ENCODE results near the gene FBXO8. TPM values are rescaled to one million over a fixed set of nuclear protein-coding genes. Genes with fewer than 3 reads are reported as not detected.

FBXO8 gene
- total RNA-seq, 1 donor from 2014 or later: 18.9 TPM

- Mint-ChIP-seq H3K36me3 (ENCODE audit: low read depth) (no peaks in the 10 kb centered on the region), H3K4me3 (ENCODE audit: unreplicated experiment) (no peak overlapping the region), H3K9me3 (ENCODE audit: low read depth) (peaks cover 5% of the 10 kb centered on the region), H3K4me1 (ENCODE audit: low read depth) (no peaks in the 10 kb centered on the region), H3K27me3 (ENCODE audit: low read depth) (peaks cover 53% of the 10 kb centered on the region), H3K27ac (ENCODE audit: unreplicated experiment) (no peak overlapping the region)
- DNase-seq (ENCODE audit: low spot score): no peak
- TF ChIP-seq, protein P1, sequence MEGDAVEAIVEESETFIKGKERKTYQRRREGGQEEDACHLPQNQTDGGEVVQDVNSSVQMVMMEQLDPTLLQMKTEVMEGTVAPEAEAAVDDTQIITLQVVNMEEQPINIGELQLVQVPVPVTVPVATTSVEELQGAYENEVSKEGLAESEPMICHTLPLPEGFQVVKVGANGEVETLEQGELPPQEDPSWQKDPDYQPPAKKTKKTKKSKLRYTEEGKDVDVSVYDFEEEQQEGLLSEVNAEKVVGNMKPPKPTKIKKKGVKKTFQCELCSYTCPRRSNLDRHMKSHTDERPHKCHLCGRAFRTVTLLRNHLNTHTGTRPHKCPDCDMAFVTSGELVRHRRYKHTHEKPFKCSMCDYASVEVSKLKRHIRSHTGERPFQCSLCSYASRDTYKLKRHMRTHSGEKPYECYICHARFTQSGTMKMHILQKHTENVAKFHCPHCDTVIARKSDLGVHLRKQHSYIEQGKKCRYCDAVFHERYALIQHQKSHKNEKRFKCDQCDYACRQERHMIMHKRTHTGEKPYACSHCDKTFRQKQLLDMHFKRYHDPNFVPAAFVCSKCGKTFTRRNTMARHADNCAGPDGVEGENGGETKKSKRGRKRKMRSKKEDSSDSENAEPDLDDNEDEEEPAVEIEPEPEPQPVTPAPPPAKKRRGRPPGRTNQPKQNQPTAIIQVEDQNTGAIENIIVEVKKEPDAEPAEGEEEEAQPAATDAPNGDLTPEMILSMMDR (IDR thresholded peaks at IDR 0.05): no peak
Measured at GRCh38 chr4:174193438-174194374, 89.8 kb downstream of the FBXO8 start.

GRCh38 chr4:174192943-174193342 is 90.5 kb downstream of the FBXO8 start:
- Mint-ChIP-seq H3K27me3 (ENCODE audit: low read depth) (peaks cover 49% of the 10 kb centered on the region), H3K36me3 (ENCODE audit: low read depth) (no peaks in the 10 kb centered on the region), H3K4me1 (ENCODE audit: low read depth) (no peaks in the 10 kb centered on the region), H3K9me3 (ENCODE audit: low read depth) (peaks cover 5% of the 10 kb centered on the region), H3K27ac (ENCODE audit: unreplicated experiment) (no peak overlapping the region), H3K4me3 (ENCODE audit: unreplicated experiment) (no peak overlapping the region)
- TF ChIP-seq, protein P1 (IDR thresholded peaks at IDR 0.05): no peak
- DNase-seq (ENCODE audit: low spot score): no peak

- no peak overlapping the region for H3K27ac Mint-ChIP-seq (ENCODE audit: unreplicated experiment)
- H3K4me3 Mint-ChIP-seq (ENCODE audit: unreplicated experiment): no peak overlapping the region
- TF ChIP-seq, protein P1 (IDR thresholded peaks at IDR 0.05): no peak
Measured at GRCh38 chr4:174190832-174191500, 92.5 kb downstream of the FBXO8 start.

DNA sequence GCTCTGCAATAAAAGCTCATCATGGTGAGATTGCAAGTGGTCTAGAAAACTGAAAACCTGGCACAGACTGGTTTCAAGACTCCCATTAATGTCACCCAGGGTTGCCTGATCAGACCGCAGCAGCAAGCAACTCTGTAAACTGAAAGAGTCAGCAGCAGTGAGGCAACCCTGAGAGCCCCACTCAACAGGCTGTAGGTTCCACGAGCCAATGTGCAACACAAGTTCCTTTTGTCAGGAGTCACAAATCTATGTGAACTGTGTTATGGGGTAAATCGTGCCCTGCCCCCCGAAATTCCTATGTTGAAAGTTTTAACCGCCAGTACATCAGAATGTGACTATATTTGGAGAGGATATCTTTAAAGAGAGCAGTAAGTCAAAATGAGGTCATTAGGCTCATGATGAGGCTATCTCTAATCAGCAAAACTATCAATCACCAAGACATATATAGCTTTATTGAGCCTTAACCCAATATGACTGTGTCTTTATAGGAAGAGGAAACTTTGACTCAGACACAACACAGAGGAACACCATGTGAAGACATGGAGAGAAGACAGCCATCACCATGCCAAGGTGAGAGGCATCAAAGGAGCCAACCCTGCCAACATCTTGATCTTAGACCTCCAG is 94.0 kb downstream of the FBXO8 start:
- TF ChIP-seq, protein P1 (IDR thresholded peaks at IDR 0.05): no peak
- H3K4me3 Mint-ChIP-seq (ENCODE audit: unreplicated experiment): no peak overlapping the region
- no peaks in the 10 kb centered on the region for H3K36me3 Mint-ChIP-seq (ENCODE audit: low read depth)
- peaks cover 47% of the 10 kb centered on the region for H3K27me3 Mint-ChIP-seq (ENCODE audit: low read depth)
- H3K27ac Mint-ChIP-seq (ENCODE audit: unreplicated experiment): no peak overlapping the region
- no peaks in the 10 kb centered on the region for H3K4me1 Mint-ChIP-seq (ENCODE audit: low read depth)
- H3K9me3 Mint-ChIP-seq (ENCODE audit: low read depth): peaks cover 4% of the 10 kb centered on the region
- no peak for DNase-seq (ENCODE audit: low spot score)

More at GRCh38 chr4:174190832-174191500, 92.5 kb downstream of the FBXO8 start:
- Mint-ChIP-seq H3K36me3 (ENCODE audit: low read depth) (no peaks in the 10 kb centered on the region), H3K27me3 (ENCODE audit: low read depth) (peaks cover 47% of the 10 kb centered on the region), H3K4me1 (ENCODE audit: low read depth) (no peaks in the 10 kb centered on the region), H3K9me3 (ENCODE audit: low read depth) (peaks cover 8% of the 10 kb centered on the region)
- no peak for DNase-seq (ENCODE audit: low spot score)

Other genes starting within 250 kb of the FBXO8 start
- 8.6 to 12.4 TPM (median 8.7 TPM) in 3 replicates for gene CEP44, start 244 bp upstream of the FBXO8 start, total RNA-seq
- gene HPGD, start 238.8 kb upstream of the FBXO8 start, total RNA-seq: not detected in 3 replicates